NCI-H345 (cell line): Measurements from ENCODE around the gene NID2.

ENCODE experiments used
- DNase-seq: peaks from one replicate; lab custom pipeline; 2025; lab: John Stamatoyannopoulos, UW

The NID2 gene

GRCh38 chr14:52058341-52058740, 10.5 kb downstream of the NID2 start:
- DNase-seq, result no peak

- no peak for DNase-seq
These were observed 13.7 kb downstream of the NID2 start for GRCh38 chr14:52055167-52055566.

GRCh38 chr14:52054678-52055077, 14.2 kb downstream of the NID2 start:
- no peak for DNase-seq

- no peak for DNase-seq
These were observed 15.8 kb downstream of the NID2 start for GRCh38 chr14:52053044-52053443.

GRCh38 chr14:52052288-52052943, 16.4 kb downstream of the NID2 start:
- DNase-seq, result no peak

GRCh38 chr14:52051871-52052270, 17.0 kb downstream of the NID2 start:
- no peak for DNase-seq

- no peak for DNase-seq
These were observed 17.6 kb downstream of the NID2 start for GRCh38 chr14:52051251-52051650.

GRCh38 chr14:52049721-52050588, 18.9 kb downstream of the NID2 start:
- DNase-seq, result no peak

- no peak for DNase-seq
These were observed 19.6 kb downstream of the NID2 start for GRCh38 chr14:52049271-52049670.

GRCh38 chr14:52048641-52049204, 20.1 kb downstream of the NID2 start:
- DNase-seq, result peak; percentile 32

GRCh38 chr14:52048116-52048515, 20.7 kb downstream of the NID2 start:
- DNase-seq, result no peak

GRCh38 chr14:52046376-52046917, 22.4 kb downstream of the NID2 start:
- DNase-seq, result no peak

GRCh38 chr14:52044791-52045522, 23.9 kb downstream of the NID2 start:
- DNase-seq, result no peak

GRCh38 chr14:52043690-52044089, 25.2 kb downstream of the NID2 start:
- DNase-seq, result peak; percentile 41

GRCh38 chr14:52042371-52043289, 26.2 kb downstream of the NID2 start:
- DNase-seq, result no peak

- no peak for DNase-seq
These were observed 28.3 kb downstream of the NID2 start for GRCh38 chr14:52040598-52040997.

GRCh38 chr14:52039124-52039815, 29.6 kb downstream of the NID2 start:
- DNase-seq, result no peak

- no peak for DNase-seq
These were observed 35.7 kb downstream of the NID2 start for GRCh38 chr14:52033101-52033642.

GRCh38 chr14:52032204-52032801, 36.6 kb downstream of the NID2 start:
- no peak for DNase-seq

- no peak for DNase-seq
These were observed 37.1 kb downstream of the NID2 start for GRCh38 chr14:52031781-52032180.
